ENCODE data around the gene CASP4.
"Not testable (repeated sequence)": the region's sequence is repeated elsewhere in the genome, so short reads cannot be mapped to it uniquely, and the experiment has no call there.

CASP4 gene

DNA sequence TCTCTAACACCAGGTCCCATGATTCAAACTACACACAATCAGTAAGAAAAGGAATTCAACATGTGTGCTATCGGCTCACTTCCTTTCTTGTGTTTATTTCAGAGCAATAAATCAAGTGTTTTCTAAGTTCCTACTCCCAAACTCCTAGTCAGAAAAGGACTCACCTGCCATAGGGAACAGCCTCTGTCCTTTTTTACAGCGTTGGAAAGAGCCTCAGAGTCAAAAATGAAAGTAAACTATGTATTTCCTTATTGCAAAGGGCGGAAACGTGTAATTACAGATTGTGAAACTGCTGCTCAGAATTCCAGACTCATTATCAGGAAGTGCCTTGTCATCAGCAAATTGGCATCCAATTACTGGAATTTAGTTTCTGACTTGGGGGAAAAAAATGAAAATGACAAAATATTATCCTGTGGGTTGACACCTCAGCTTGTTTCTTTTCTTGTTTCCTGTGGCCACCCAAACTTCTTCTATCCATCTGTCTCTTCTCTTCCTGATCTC is at the start of gene CASP4:
Gene CASP4, minus strand, starts transcription at position 220 of the 501 bp plus-strand sequence. Its CDS starts 49 bp downstream, at position 171.
- DNase-seq (ENCODE audit: low read depth), result no peak

DNA sequence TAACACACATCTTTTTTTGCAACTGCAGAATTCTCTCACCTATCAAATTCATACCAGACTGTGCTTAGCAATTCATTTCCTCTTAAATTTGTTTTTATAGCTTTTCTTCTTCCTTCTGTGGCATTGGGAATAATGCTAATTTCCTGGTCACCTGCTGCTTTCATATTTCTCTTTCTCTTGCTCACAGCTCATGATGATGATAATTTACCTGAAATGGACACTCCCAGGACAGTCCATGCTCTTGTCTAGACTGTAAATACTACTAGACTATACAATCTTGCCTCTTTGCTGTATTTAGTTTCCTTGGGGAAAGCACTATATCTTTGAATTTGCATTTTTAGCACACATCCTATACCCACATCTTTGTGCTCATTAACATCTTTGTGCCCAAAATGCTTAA is 39.1 kb upstream of the CASP4 start:
- DNase-seq (ENCODE audit: low read depth), result no peak

DNA sequence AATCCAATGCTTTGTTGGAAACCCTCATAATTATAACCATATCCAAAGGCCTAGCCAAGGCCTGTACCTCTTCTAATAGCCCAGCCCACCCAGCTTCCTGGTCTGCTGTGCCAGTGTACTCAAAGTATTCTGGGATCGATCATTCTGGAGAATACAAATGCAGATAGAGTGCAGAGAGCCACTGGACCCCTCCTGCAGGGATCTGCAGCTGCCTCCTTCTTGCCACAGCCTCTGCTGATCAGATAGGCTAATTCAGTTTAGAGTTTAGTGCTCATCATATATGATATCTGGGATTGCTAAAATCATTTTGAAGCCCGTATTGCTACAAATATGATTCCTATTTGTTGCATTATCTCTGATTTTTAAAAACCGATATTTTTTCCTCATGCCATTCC is 37.1 kb upstream of the CASP4 start:
- DNase-seq (ENCODE audit: low read depth), result no peak

DNA sequence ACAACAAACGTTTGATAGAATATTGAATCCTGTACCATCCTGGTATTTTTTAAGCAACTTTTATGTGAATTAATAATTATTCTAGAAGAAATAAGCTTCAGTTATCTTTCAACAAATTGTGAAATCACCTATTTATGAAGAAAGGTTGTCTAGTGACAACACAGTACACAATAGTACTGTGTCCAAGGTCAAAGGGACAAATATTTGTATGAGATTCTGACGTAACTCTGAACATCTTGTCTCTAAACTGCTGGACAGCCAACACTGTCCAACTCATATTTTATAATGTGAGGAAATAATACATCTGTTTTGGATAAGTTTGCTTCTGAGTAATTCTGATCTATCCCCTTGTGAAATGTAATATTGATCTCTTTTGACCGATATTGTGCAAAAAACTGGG is 35.6 kb upstream of the CASP4 start:
- no peak for DNase-seq (ENCODE audit: low read depth)

GRCh38 chr11:105003151-105003550 is 34.8 kb upstream of the CASP4 start:
- DNase-seq (ENCODE audit: low read depth), result no peak

GRCh38 chr11:105000797-105001196 is 32.4 kb upstream of the CASP4 start:
- DNase-seq (ENCODE audit: low read depth), result peak; percentile 37

GRCh38 chr11:105000167-105000566 is 31.8 kb upstream of the CASP4 start:
- DNase-seq (ENCODE audit: low read depth), result no peak

DNA sequence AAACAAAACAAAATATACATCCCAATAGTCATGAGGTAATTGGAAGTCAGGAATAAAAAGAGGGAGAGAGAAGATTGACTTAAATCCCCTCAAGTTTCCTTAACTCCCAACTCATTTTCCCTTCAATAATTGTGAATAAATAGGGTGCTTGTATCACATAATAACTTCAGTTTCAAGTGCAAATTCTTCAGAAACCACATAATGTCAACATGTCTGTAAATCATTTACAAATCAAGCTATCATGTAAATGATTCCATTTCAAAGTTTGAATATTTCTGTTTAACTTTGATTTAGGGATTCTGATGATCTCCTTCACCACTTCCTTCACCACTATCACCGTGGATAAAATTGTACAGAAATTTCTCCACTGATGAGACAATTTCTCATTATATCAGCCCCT is 31.3 kb upstream of the CASP4 start:
- no peak for DNase-seq (ENCODE audit: low read depth)

DNA sequence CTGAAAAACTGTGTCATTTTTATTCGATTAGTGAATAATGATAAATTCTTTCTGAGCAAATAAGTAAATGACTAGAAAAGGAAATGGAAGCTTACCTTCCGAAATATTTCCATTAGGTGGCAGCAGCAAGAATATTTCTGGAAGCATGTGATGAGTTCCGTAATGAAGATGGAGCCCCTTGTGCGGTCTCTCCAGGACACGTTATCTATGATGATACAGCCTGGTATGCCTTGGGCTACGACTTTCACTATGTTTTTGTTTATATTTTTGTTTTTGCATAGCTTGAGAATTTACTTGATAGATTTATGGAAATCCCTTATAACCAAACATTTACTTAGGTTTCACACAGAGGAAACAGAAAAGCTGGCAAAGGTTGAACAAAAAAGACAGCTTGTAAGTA is 28.9 kb upstream of the CASP4 start:
- no peak for DNase-seq (ENCODE audit: low read depth)

DNA sequence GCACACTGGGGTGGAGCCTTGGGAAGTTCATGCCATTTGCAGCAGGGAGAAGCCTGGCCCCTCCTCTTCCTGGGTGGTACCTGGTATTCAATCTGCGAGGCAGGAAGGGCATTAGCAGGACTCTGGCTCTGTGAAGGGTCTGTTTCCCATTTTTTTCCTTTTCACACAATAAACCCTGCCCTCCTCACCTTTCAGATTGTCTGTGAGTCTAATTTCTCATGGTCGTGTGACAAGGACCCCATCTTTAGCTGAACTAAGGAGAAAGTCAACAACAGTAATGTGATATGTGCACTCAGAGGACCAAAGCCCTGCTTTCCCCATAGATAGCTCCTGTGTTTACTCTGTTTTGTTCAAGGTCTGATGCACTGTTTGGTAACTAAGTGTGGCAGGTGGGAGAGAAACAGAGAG is 26.6 kb upstream of the CASP4 start:
- DNase-seq (ENCODE audit: low read depth), result no peak

DNA sequence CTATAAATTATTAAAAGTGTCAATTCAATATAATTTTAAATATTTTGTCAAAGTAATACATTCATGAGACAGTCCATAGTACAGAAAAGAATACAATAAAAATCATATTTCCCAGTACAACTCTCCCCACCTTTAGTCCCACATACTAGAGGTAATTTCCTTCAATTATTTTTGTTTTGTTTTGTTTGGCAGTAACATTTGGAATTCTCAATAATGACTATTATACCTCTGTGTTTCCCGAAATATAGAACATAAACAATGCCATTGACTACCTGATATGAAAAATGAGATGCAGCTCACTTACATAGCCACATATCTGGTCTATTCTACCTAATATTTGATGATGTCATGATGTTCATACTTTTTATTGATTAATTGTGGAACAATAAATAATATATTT is 24.4 kb upstream of the CASP4 start:
- DNase-seq (ENCODE audit: low read depth), result no peak

DNA sequence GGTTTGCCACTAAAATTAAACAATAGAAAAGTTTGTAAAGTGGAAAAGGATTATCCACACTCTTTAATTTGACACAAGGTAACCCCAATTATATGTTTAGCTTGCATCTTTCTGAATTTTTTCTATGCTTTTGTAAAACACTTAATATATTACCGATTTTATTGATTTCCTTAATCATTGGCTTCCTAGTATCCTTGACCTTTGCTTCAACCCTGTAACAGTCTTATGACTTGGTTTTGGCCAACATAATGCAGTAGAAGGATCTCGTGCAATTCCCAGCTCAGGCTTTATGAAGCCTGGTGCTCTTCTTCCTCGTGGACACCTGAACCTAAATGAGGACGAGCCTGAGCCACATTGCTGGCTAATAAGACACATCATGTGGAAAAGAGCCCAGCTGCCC is 23.6 kb upstream of the CASP4 start:
- no peak for DNase-seq (ENCODE audit: low read depth)

GRCh38 chr11:104984808-104985207 is 16.4 kb upstream of the CASP4 start:
- no peak for DNase-seq (ENCODE audit: low read depth)

GRCh38 chr11:104979839-104980238 is 11.5 kb upstream of the CASP4 start:
- DNase-seq (ENCODE audit: low read depth), result no peak

DNA sequence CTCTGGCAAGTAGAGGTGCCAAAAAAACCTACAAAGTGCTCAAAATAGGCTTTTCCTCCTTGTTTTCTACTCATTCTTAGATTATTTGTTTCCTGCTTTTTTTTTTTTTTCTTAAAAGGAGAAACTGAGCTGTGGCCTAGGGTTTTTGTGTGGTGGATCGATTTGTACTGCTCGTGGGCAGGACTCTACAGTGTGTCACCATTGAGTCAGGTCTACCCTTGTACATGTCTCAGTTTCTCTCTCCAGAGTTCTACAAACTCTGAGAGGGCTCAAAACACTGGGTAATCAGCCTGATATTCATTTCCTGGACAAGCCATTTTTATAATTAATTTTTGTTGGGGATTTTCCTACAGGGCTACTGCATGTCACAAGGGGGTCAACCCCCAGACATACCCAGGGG is 5.2 kb upstream of the CASP4 start:
- no peak for DNase-seq (ENCODE audit: low read depth)

DNA sequence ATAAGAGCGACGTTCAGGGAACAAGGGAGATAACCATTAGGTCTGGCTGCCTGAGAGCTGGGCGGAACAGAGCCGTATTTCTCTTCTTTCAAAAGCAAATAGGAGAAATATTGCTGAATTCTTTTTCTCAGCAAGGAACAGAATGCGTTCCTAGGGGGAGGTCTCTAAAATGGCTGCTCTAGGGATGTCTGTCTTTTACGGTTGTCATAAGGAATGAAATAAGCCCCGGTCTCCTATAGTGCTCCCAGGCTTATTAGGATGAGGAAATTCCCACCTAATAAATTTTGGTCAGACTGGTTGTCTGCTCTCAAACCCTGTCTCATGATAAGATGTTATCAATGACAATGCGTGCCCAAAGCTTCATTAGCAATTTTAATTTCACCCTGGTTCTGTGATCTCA is 4.5 kb upstream of the CASP4 start:
- not testable (repeated sequence) for DNase-seq (ENCODE audit: low read depth)

DNA sequence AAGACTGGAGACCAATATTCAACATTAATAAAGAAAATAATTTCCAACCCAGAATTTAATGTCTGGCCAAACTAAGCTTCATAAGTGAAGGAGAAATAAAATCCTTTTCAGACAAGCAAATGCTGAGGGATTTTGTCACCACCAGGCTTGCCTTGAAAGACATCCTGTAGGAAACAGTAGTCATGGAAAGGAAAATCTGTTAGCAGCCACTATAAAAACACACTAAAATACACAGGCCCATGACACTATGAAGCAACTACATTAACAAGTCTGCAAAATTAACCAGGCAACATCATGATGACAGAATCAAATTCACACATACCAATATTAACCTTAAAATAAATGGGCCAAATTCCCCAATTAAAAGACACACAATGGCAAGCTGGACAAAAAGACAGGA is 2.4 kb upstream of the CASP4 start:
- DNase-seq (ENCODE audit: low read depth), result no peak

DNA sequence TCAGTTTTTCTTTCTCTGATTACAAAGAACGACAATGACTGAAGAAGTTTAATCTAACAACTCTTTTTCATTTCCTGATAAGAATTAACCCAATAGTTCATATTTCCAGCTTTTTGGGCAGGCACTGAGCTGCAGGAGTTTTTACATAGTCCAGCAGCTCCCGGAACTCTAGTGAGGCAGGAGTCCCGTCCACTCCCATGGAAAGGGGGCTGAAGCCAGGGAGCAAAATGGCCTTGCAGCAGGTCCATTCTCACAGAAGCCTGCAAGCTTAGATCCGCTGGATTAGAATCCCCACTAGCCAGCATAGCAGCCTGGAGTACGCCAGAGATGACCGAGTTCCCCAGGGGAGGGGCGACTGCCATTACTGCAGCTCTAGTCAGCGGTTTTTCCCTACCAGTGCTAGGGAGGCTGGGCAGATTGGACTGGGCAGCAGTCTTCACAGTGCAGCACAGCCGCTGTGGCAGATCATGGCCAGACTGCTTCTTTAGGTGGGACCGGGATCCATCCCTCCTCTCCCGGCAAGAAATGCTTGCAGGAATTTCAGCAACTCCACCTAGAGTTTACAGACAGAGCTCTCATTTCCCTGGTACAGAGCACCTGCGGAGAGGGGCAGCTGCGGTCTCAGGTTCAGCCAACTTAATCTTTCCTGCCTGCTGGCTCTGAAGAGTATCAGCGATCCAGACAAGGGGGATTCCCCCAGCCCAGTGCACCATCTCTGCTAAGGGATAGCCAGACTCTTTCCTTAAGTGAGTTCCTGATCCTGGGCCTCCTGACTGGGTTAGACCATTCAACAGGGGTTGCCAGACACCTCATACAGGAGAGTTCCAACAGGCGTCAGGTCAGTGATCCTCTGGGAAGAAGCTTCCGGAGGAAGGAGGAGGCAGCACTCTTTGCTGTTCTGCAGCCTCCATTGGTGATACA is 742 bp upstream of the CASP4 start:
- DNase-seq (ENCODE audit: low read depth), result no peak

- no peak for DNase-seq (ENCODE audit: low read depth)
Measured at GRCh38 chr11:104967534-104968354, 630 bp downstream of the CASP4 start.

DNA sequence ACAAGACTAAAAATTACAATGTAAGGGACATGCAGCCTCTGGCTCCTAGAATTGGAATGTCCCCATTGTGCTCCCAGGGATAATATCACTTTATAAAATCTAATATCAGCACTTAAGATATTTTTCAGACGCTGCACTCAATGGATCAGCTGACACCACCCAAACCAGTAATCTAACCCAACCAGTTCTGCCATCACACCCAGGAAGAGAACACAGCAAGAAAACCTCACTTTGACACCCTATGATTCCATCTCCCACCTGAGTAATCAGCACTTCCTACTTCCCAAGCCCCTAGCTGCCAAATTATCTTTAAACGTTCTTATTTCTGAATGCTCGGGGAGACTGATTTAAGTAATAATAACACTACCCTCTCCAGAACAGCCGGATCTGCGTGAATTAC is 2.6 kb downstream of the CASP4 start:
- no peak for DNase-seq (ENCODE audit: low read depth)

GRCh38 chr11:104964247-104964646 is 4.1 kb downstream of the CASP4 start:
- DNase-seq (ENCODE audit: low read depth), result no peak

GRCh38 chr11:104962852-104963251 is 5.5 kb downstream of the CASP4 start:
- DNase-seq (ENCODE audit: low read depth), result no peak

DNA sequence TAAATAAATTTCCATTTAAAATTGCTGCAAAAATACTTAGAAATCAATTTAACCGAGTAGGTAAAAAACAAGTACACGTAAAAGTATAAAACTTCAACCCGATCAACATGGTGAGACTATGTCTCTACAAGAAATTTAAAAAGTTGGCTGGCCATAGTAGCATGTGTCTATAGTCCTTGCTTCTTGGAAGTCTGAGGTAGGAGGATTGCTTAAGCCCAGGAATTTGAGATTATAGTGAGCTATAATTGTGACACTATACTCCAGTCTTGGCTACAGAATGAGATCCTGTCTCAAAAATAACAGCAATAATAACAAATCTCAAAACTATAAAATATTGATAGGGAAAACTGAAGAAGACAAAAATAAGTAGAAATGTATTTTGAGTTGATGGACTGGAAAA is 11.1 kb downstream of the CASP4 start:
- DNase-seq (ENCODE audit: low read depth), result no peak

All from stimulated activated CD8-positive, alpha-beta memory T cell treated with anti-CD3 and anti-CD28 coated beads, Interleukin-4, amount 100 ng/mL, for 24 hours (primary cell).